ENCODE measurements around the gene RMDN3.

Gene RMDN3

DNA sequence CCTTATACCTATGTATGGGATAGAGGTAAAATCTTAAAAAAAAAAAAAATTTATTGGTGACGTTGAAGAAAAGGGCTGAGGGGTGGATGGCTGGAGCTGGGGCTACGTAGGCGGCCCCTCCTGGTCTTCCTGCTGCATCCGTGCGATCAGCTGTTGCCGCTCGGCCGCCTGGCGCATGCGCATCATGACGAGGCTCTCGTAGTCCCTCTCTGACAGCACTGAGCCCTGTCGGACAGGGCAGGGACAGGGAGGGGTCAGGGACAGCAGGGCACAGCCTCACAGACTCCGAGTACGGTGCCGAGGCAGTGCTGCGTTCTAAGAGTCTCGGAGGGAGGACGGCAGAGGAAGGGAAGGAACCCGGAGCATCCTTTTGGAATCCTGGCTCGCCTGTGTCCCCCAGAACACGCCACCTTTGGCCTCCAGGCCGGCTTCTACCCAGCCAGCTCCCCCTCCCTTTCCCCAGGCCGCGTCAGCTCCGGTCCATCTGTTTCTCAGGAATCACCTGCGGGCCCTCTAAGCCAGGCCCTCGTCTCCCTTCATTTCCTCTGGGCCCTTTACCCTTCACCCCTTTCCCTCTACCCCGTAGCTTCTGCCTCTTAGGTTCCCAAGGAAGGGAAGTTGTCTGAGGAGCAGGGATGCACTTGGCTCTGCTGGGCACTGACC lies 12.9 kb upstream of the RMDN3 start:
- peaks cover 19% of the 10 kb centered on the region for H3K36me3 Mint-ChIP-seq
- H3K4me1 Mint-ChIP-seq: peaks cover 52% of the 10 kb centered on the region
- H3K27ac Mint-ChIP-seq: peak overlapping the region; percentile 52
- CTCF ChIA-PET: interaction anchor here (0.6 kb wide), 1 partner anchor 332 kb away, joined by 4 read pairs; no protein-coding TSS in a partner anchor
- no peak overlapping the region for H3K4me3 Mint-ChIP-seq
- peaks cover 8% of the 10 kb centered on the region for H3K27me3 Mint-ChIP-seq
- DNase-seq: no peak
- H3K9me3 Mint-ChIP-seq: no peaks in the 10 kb centered on the region

DNA sequence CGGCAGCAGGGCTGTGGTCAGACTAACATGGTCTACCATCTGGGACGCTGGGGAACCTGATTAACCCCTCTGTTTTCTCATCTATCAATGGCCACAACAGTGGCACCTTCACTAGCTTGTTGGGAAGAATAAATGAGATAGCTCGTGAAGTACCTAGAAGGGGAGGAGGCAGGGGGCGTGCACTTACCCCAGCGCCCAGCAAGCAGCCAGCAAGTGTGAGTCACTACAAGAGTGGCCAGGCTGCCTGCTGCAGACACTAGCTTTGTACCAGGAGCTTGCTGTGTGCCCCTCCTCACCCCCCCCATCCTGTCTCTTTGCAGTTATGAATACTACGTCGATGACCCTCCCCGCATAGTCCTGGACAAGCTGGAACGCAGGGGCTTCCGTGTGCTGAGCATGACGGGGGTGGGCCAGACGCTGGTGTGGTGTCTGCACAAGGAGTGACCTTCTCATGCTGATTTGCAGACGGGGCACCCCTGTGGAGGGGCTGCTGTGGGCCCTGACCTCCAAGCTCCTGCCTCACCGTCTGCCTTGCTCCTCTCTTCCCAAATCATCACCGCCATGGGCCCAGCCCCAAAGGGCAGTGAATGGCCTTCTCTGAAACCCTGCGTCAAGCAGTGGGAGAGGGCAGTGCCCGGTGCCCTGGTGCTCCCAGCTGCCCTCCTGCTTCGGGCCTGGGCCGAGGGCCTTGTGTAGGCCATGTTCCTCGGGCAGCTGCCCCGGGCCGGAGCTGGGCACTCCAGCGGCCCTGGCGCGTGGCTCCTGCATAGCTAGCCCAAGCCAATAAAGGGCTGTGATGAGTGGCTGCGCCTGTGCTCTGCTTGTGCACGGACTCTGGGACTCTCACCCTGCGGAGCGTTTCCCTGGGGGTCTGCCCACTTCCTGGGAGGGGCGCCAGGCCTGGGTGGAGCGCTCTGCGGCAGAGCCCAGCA lies 12.1 kb upstream of the RMDN3 start:
- H3K4me1 Mint-ChIP-seq: peaks cover 56% of the 10 kb centered on the region
- no peak overlapping the region for H3K4me3 Mint-ChIP-seq
- CTCF ChIA-PET: interaction anchor here (0.6 kb wide), 1 partner anchor 441 kb away, joined by 3 read pairs; no protein-coding TSS in a partner anchor
- H3K9me3 Mint-ChIP-seq: no peaks in the 10 kb centered on the region
- peaks cover 17% of the 10 kb centered on the region for H3K36me3 Mint-ChIP-seq
- no peak overlapping the region for H3K27ac Mint-ChIP-seq
- no peak for DNase-seq
- peaks cover 9% of the 10 kb centered on the region for H3K27me3 Mint-ChIP-seq

DNA sequence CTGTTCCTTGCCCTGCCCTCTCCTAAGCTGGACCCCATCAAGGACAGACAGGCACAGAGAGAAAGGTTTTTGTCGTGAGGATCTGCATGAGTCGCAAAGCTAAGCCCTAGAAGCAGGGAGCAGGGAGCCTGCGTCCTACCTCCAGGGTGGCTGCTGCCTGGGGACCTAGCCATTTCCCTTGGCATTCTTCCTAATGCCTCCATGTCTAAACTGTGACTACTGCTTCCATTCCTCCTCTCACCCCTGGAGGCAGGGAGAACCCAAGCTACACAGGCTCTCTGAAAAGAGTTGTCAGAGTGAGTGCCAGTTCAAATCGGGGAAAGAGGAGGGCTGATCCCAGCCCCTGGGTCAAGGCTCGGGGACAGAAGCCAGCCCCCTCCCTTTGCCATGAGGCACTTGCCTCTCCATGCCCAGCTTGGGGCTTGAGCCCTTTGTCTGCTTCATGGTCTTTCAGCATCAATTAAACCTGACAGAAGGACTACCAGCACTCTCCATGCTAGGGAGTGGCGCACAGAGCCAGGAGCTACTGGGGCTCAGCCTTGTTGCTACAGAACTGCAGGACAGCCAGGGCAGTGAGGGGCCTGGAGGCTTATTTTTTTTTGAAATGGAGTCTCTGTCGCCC lies 11.3 kb upstream of the RMDN3 start:
- peaks cover 16% of the 10 kb centered on the region for H3K36me3 Mint-ChIP-seq
- H3K9me3 Mint-ChIP-seq: no peaks in the 10 kb centered on the region
- H3K4me1 Mint-ChIP-seq: peaks cover 56% of the 10 kb centered on the region
- H3K27ac Mint-ChIP-seq: peak overlapping the region; percentile 78
- CTCF ChIA-PET: interaction anchor here (0.6 to 0.9 kb wide), 2 partner anchors 16 to 440 kb away, joined by 3 read pairs; no protein-coding TSS in a partner anchor
- no peak overlapping the region for H3K4me3 Mint-ChIP-seq
- H3K27me3 Mint-ChIP-seq: peaks cover 9% of the 10 kb centered on the region
- DNase-seq: no peak

DNA sequence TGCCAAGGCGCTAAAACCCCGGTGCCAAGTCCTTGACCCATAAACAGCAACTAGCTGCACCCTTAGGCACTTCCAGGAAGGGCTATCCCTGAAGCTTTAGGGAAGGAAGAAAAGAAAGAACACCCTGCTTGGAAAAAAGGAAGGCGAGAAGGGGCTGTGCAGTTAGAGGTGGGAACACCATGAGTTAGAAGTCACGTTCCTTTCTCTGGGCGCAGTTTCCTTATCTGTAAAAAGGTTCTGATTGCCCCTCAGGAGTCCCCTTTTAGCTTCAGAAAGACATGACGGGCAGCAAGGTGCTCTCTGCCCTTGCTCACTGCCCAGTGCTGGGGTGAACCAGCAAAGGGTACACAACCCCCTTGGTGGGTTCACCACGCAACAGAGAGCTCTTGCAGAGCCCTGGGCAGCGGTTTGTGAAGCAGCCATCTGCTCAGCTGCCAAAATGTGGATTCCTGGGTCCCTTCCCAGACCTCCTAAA lies 9.6 kb upstream of the RMDN3 start:
- CTCF ChIA-PET: interaction anchor here (1.3 to 1.6 kb wide), 2 partner anchors 15 to 18 kb away, joined by 3 to 7 read pairs; no protein-coding TSS in a partner anchor
- no peak for DNase-seq
- peaks cover 19% of the 10 kb centered on the region for H3K27me3 Mint-ChIP-seq
- peaks cover 49% of the 10 kb centered on the region for H3K4me1 Mint-ChIP-seq
- peaks cover 10% of the 10 kb centered on the region for H3K36me3 Mint-ChIP-seq
- no peaks in the 10 kb centered on the region for H3K9me3 Mint-ChIP-seq
- H3K27ac Mint-ChIP-seq: peak overlapping the region; percentile 92
- H3K4me3 Mint-ChIP-seq: peak overlapping the region; percentile 74

DNA sequence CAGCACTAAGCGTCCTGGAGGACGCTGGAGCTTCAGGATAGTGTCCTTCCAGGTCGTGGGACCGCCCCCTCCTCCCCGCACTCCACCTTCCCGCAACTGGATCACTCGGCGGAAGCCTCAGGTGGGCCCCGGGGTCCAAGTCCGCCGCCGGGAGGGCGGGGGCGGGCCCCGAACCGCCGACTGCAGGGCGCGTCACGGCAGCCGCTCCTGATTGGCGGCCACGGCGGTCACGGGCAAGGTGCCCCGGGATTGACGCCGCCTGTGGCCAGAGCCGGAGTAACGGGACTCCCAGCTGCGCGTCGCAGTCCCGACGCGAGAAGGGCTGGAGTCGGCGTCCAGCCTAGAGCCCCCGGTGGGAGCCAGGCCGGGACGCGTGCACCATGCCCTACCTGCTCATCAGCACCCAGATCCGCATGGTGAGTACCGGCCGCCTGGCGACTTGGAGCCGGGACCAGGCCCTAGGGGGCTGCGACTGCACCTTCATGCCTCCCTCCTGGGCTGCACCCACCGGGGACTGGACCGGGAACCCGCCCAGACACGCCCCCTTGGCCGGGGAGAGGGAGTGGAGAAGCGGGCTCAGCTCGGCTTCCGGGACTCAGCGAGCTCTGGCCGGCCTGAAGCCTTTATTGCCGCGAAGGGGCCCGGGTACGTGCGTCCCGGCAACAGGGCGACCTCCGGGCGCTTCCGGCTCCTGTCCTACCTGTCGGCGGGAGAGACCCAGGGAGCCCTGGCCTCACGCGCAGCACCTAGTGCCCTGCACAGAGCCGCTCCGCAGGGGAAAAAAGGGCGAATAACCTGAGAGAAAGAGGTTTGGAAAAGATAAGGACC lies 9.0 kb upstream of the RMDN3 start, which contains the start of gene GCHFR:
Gene GCHFR, plus strand, starts transcription at position 268 of the 828 bp plus-strand sequence. Its CDS starts 113 bp downstream, at position 381.
- Mint-ChIP-seq H3K9me3 (no peaks in the 10 kb centered on the region), H3K27me3 (peaks cover 19% of the 10 kb centered on the region), H3K4me1 (peaks cover 42% of the 10 kb centered on the region), H3K27ac (peak within 1 kb of the TSS; percentile 92), H3K36me3 (peaks cover 8% of the 10 kb centered on the region), H3K4me3 (peak within 1 kb of the TSS; percentile 74)
- CTCF ChIA-PET: interaction anchor here (1.4 to 1.6 kb wide), 2 partner anchors 19 to 128 kb away, joined by 3 to 7 read pairs; no protein-coding TSS in a partner anchor
- DNase-seq: peak; percentile 83

DNA sequence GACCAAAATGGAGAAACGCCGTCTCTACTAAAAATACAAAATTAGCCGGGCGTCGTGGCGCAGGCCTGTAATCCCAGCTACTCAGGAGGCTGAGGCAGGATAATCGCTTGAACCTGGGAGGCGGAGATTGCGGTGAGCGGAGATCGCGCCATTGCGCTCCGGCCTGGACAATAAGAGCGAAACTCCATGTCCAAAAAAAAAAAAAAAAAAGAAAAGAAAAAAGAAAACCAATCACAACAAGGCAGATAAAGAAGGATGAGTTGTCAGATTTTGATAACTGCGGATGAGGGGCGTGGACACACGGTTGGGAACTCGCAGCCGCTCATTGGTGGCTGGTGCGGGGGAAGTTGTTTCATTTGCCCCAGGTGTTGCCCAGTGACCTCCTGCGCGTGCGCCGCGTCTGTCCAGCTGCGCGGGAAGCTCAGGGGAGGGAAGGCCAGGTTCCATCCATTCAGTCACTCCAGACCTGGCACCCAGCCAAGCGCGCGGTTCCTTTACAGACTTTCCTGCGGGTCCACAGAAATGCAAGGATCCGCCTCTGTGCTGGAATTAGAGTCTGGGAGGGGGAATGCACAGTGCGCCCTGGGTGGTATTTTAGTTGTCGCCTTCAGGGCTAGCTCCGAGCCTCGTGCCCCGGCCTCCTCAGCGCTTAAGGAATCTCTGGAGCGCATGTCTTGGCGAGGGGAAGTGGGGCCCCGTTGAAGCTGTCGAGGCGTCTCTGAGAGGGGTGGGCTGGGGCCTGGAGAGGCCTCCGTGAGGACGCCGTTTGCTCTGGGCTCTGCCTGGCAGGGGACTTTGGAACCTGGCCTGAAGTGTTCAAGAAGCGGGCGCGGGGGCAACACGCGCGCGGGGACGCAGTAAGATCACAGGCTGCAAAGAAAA lies 8.1 kb upstream of the RMDN3 start:
- H3K27me3 Mint-ChIP-seq: peaks cover 19% of the 10 kb centered on the region
- CTCF ChIA-PET: interaction anchor here (1.4 to 1.6 kb wide), 2 partner anchors 19 to 129 kb away, joined by 3 to 7 read pairs; no protein-coding TSS in a partner anchor
- H3K9me3 Mint-ChIP-seq: no peaks in the 10 kb centered on the region
- peak overlapping the region; percentile 92 for H3K27ac Mint-ChIP-seq
- H3K4me3 Mint-ChIP-seq: peak overlapping the region; percentile 74
- H3K36me3 Mint-ChIP-seq: peaks cover 2% of the 10 kb centered on the region
- DNase-seq: peak; percentile 65
- H3K4me1 Mint-ChIP-seq: peaks cover 34% of the 10 kb centered on the region

DNA sequence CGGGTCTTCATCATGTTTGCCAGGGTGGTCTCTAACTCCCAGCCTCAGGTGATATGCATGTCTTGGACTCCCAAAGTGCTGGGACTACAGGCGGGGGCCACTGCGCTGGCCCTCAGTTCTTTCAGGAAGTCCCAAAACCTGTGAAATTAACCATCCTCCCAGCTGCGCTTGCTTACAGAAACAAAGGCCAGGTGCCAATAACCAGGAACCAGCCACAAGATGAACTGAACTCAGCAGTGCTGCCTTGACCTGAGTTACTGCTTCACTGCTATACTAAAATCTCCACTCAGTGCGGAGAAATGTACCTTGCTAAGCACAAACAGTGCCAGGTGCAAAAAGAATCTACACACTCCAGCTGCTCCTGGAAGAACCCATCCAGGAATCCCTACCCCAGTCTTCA lies 4.9 kb upstream of the RMDN3 start:
- Mint-ChIP-seq H3K36me3 (no peaks in the 10 kb centered on the region), H3K4me3 (no peak overlapping the region), H3K27ac (peak overlapping the region; percentile 46), H3K9me3 (no peaks in the 10 kb centered on the region), H3K4me1 (peaks cover 32% of the 10 kb centered on the region), H3K27me3 (peaks cover 19% of the 10 kb centered on the region)
- CTCF ChIA-PET: interaction anchor here (1.3 kb wide), 1 partner anchor 22 kb away, joined by 3 read pairs; no protein-coding TSS in a partner anchor
- no peak for DNase-seq

DNA sequence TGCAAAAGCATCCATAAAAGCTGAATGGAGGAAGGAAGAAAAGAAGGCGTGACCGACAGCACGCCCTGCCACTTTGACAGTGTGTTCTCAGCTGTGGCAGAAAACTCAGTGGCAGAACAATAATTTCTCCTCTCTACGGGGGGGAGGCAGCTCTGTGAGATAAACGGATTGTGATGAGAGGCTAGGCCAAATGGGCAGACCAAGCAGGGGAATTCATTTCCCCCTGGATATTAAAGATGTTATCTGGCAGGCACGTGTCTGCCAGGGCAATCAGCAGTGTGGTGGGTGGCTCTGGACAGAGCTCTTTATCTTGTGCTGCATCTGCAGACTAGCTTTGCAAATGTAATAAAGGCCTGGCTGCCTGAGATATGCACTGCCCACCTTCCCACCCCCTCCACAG lies 1.9 kb upstream of the RMDN3 start:
- H3K27ac Mint-ChIP-seq: peak overlapping the region; percentile 60
- DNase-seq: no peak
- no peaks in the 10 kb centered on the region for H3K9me3 Mint-ChIP-seq
- peaks cover 36% of the 10 kb centered on the region for H3K4me1 Mint-ChIP-seq
- peaks cover 13% of the 10 kb centered on the region for H3K36me3 Mint-ChIP-seq
- CTCF ChIA-PET: interaction anchor here (1.6 kb wide), 1 partner anchor 142 kb away, joined by 3 read pairs; no protein-coding TSS in a partner anchor
- H3K27me3 Mint-ChIP-seq: peaks cover 10% of the 10 kb centered on the region
- H3K4me3 Mint-ChIP-seq: peak overlapping the region; percentile 41

DNA sequence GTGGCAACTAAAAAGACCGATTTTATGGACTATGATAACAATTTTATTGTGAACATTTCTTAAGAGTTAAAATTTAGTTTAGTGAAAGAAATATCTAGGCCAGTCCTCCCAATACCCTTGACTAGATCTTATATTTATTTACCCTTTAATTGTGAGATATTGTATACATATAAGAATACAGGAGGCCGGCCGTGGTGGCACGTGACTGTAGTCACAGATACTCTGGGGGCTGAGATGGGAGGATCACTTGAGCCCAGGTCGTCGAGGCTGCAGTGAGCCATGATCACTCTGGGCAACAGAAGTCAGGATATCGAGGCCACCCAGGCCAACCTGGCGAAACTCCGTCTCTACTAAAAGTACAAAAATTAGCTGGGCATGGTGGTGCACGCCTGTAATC lies 756 bp upstream of the RMDN3 start:
- DNase-seq: no peak
- Mint-ChIP-seq H3K4me3 (peak overlapping the region; percentile 89), H3K27me3 (peaks cover 10% of the 10 kb centered on the region), H3K36me3 (peaks cover 23% of the 10 kb centered on the region), H3K9me3 (no peaks in the 10 kb centered on the region), H3K4me1 (peaks cover 45% of the 10 kb centered on the region), H3K27ac (peak overlapping the region; percentile 98)
- CTCF ChIA-PET: no interaction called here

DNA sequence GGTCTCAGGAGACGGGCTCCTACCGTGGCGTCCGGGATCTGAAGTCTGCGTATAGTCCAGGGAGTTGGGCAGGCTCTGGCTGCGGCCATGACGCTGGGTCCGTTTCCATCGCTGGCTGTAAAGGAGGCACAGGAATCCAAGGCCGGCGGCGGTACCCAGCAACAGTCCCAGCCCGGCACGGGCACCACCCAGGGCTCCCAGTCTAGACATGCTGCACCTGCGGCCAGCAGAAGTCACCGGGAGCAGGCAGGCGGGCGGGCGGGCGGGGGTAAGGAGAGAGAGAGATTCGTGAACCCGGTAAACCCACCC lies 526 bp downstream of the RMDN3 start:
- H3K36me3 Mint-ChIP-seq: peaks cover 27% of the 10 kb centered on the region
- CTCF ChIA-PET: no interaction called here
- peak; percentile 48 for DNase-seq
- H3K9me3 Mint-ChIP-seq: no peaks in the 10 kb centered on the region
- H3K27ac Mint-ChIP-seq: peak overlapping the region; percentile 98
- H3K4me3 Mint-ChIP-seq: peak overlapping the region; percentile 89
- no peaks in the 10 kb centered on the region for H3K27me3 Mint-ChIP-seq
- peaks cover 48% of the 10 kb centered on the region for H3K4me1 Mint-ChIP-seq

DNA sequence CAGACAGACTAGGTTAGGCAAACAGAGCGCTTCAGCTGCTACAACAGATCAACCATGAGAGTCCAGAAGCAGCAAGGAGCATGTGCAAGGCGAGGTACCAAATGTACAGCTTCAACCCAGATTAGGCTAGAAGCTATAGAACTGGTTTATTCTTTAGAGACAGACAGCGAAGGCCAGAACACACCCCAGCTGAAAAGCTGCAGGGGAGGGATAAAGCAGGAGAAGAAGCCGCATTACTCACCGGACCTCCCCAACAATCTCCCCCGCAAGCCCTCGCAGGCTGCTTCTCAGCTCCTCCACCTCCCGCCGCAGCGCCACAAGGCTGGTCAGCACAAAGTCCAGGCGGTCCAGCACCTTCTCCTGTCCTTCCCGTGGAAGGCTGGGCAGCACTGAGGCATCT lies 3.3 kb downstream of the RMDN3 start:
- Mint-ChIP-seq H3K4me3 (no peak overlapping the region), H3K9me3 (no peaks in the 10 kb centered on the region), H3K27me3 (no peaks in the 10 kb centered on the region), H3K27ac (no peak overlapping the region), H3K4me1 (peaks cover 46% of the 10 kb centered on the region), H3K36me3 (peaks cover 39% of the 10 kb centered on the region)
- CTCF ChIA-PET: interaction anchor here (1.1 kb wide), 1 partner anchor 12 kb away, joined by 3 read pairs; no protein-coding TSS in a partner anchor
- DNase-seq: no peak

DNA sequence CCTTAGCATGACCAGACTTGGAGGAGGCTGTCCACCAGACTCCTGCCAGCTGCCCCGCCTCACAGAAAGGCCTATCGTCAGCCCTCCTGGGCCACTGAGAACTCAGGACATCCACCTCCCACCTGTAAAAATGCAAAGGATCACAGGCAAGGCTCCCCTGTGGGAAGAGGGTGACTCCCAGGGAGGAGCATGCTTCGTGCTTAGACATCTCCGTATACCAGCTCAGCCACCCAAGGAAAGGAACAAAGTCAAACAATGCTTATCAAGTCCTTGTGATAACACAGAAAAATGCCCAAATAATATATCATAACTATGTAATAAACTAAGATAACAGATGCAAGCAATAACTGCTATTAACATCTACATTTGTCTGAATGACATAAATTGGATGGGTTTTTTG lies 4.2 kb downstream of the RMDN3 start:
- Mint-ChIP-seq H3K36me3 (peaks cover 42% of the 10 kb centered on the region), H3K9me3 (no peaks in the 10 kb centered on the region), H3K27me3 (no peaks in the 10 kb centered on the region), H3K4me1 (peaks cover 46% of the 10 kb centered on the region), H3K4me3 (no peak overlapping the region), H3K27ac (no peak overlapping the region)
- CTCF ChIA-PET: no interaction called here
- DNase-seq: no peak
